Measurements from ENCODE around the gene HOXB3.
A peak's percentile ranks its signal among the peaks of the same experiment; 100 is the strongest.

The HOXB3 gene

GRCh38 chr17:48593126-48593829 is 3.2 kb upstream of the HOXB3 start, which contains the start of gene HOXB5:
TSS of gene HOXB5 (minus strand) at chr17:48593779. CDS start at chr17:48593682, 97 bp downstream.
- Histone ChIP-seq H3K27me3 (ENCODE audit: control insufficient read depth in 1 of 2, insufficient read depth in 2 of 2, low read length in 2 of 2) (peaks cover 0 to 3% of the 10 kb centered on the region in 2 donors), H3K9me3 (ENCODE audit: low read length) (no peaks in the 10 kb centered on the region), H3K4me3 (ENCODE audit: low read depth in 1 of 2, low read length in 2 of 2) (peak within 1 kb of the TSS; percentile 67 to 75), H3K9ac (ENCODE audit: low read length) (peak within 1 kb of the TSS; percentile 58), H3K4me1 (ENCODE audit: insufficient read depth, low read length) (peaks cover 45% of the 10 kb centered on the region), H3K36me3 (ENCODE audit: insufficient read depth, low read length) (no peaks in the 10 kb centered on the region), H3K27ac (ENCODE audit: low read depth, low read length) (peak within 1 kb of the TSS; percentile 96)

GRCh38 chr17:48592577-48592976 is 2.5 kb upstream of the HOXB3 start:
- Histone ChIP-seq H3K4me3 (ENCODE audit: low read depth in 1 of 2, low read length in 2 of 2) (peak overlapping the region; percentile 67 to 75), H3K4me1 (ENCODE audit: insufficient read depth, low read length) (peaks cover 50% of the 10 kb centered on the region), H3K9ac (ENCODE audit: low read length) (peak overlapping the region; percentile 58), H3K27ac (ENCODE audit: low read depth, low read length) (peak overlapping the region; percentile 96), H3K36me3 (ENCODE audit: insufficient read depth, low read length) (no peaks in the 10 kb centered on the region), H3K27me3 (ENCODE audit: control insufficient read depth in 1 of 2, insufficient read depth in 2 of 2, low read length in 2 of 2) (peaks cover 0 to 3% of the 10 kb centered on the region in 2 donors), H3K9me3 (ENCODE audit: low read length) (no peaks in the 10 kb centered on the region)

- peaks cover 0 to 3% of the 10 kb centered on the region in 2 donors for H3K27me3 ChIP-seq (ENCODE audit: control insufficient read depth in 1 of 2, insufficient read depth in 2 of 2, low read length in 2 of 2)
- H3K27ac ChIP-seq (ENCODE audit: low read depth, low read length), result peak overlapping the region; percentile 96
- no peaks in the 10 kb centered on the region for H3K9me3 ChIP-seq (ENCODE audit: low read length)
- H3K4me3 ChIP-seq (ENCODE audit: low read depth in 1 of 2, low read length in 2 of 2), result peak overlapping the region; percentile 67 to 75
- H3K4me1 ChIP-seq (ENCODE audit: insufficient read depth, low read length), result peaks cover 51% of the 10 kb centered on the region
- peak overlapping the region; percentile 58 for H3K9ac ChIP-seq (ENCODE audit: low read length)
- no peaks in the 10 kb centered on the region for H3K36me3 ChIP-seq (ENCODE audit: insufficient read depth, low read length)
Observed at GRCh38 chr17:48592057-48592514, 2.0 kb upstream of the HOXB3 start.

- Histone ChIP-seq H3K27me3 (ENCODE audit: control insufficient read depth in 1 of 2, insufficient read depth in 2 of 2, low read length in 2 of 2) (peaks cover 0 to 3% of the 10 kb centered on the region in 2 donors), H3K4me1 (ENCODE audit: insufficient read depth, low read length) (peaks cover 56% of the 10 kb centered on the region), H3K9me3 (ENCODE audit: low read length) (no peaks in the 10 kb centered on the region), H3K36me3 (ENCODE audit: insufficient read depth, low read length) (no peaks in the 10 kb centered on the region), H3K9ac (ENCODE audit: low read length) (peak overlapping the region; percentile 95), H3K27ac (ENCODE audit: low read depth, low read length) (peak overlapping the region; percentile 96), H3K4me3 (ENCODE audit: low read depth in 1 of 2, low read length in 2 of 2) (peak overlapping the region; percentile 51 to 97)
Observed at GRCh38 chr17:48591255-48592056, 1.4 kb upstream of the HOXB3 start.

GRCh38 chr17:48590607-48591161 is 643 bp upstream of the HOXB3 start:
- H3K4me3 ChIP-seq (ENCODE audit: low read depth in 1 of 2, low read length in 2 of 2), result peak overlapping the region; percentile 51 to 97

GRCh38 chr17:48589060-48589830 is 796 bp downstream of the HOXB3 start:
- Histone ChIP-seq H3K27ac (ENCODE audit: low read depth, low read length) (peak overlapping the region; percentile 96), H3K4me3 (ENCODE audit: low read depth in 1 of 2, low read length in 2 of 2) (peak overlapping the region; percentile 47 to 97), H3K27me3 (ENCODE audit: control insufficient read depth in 1 of 2, insufficient read depth in 2 of 2, low read length in 2 of 2) (peaks cover 0 to 3% of the 10 kb centered on the region in 2 donors), H3K9me3 (ENCODE audit: low read length) (no peaks in the 10 kb centered on the region), H3K9ac (ENCODE audit: low read length) (peak overlapping the region; percentile 95), H3K36me3 (ENCODE audit: insufficient read depth, low read length) (no peaks in the 10 kb centered on the region), H3K4me1 (ENCODE audit: insufficient read depth, low read length) (peaks cover 43% of the 10 kb centered on the region)

More at GRCh38 chr17:48590607-48591161, 643 bp upstream of the HOXB3 start:
- peaks cover 0 to 3% of the 10 kb centered on the region in 2 donors for H3K27me3 ChIP-seq (ENCODE audit: control insufficient read depth in 1 of 2, insufficient read depth in 2 of 2, low read length in 2 of 2)
- peak overlapping the region; percentile 96 for H3K27ac ChIP-seq (ENCODE audit: low read depth, low read length)
- H3K9me3 ChIP-seq (ENCODE audit: low read length), result no peaks in the 10 kb centered on the region
- peak overlapping the region; percentile 95 for H3K9ac ChIP-seq (ENCODE audit: low read length)
- H3K4me1 ChIP-seq (ENCODE audit: insufficient read depth, low read length), result peaks cover 54% of the 10 kb centered on the region
- no peaks in the 10 kb centered on the region for H3K36me3 ChIP-seq (ENCODE audit: insufficient read depth, low read length)

- H3K27me3 ChIP-seq (ENCODE audit: control insufficient read depth in 1 of 2, insufficient read depth in 2 of 2, low read length in 2 of 2), result peaks cover 0 to 3% of the 10 kb centered on the region in 2 donors
- peak overlapping the region; percentile 95 for H3K9ac ChIP-seq (ENCODE audit: low read length)
- H3K4me3 ChIP-seq (ENCODE audit: low read depth in 1 of 2, low read length in 2 of 2), result peak overlapping the region; percentile 47 to 97
- peak overlapping the region; percentile 96 for H3K27ac ChIP-seq (ENCODE audit: low read depth, low read length)
- no peaks in the 10 kb centered on the region for H3K9me3 ChIP-seq (ENCODE audit: low read length)
- no peaks in the 10 kb centered on the region for H3K36me3 ChIP-seq (ENCODE audit: insufficient read depth, low read length)
- peaks cover 47% of the 10 kb centered on the region for H3K4me1 ChIP-seq (ENCODE audit: insufficient read depth, low read length)
Observed at GRCh38 chr17:48588528-48588927, 1.5 kb downstream of the HOXB3 start.

GRCh38 chr17:48588074-48588415 is 2.0 kb downstream of the HOXB3 start:
- peak overlapping the region; percentile 96 for H3K27ac ChIP-seq (ENCODE audit: low read depth, low read length)

GRCh38 chr17:48587276-48588073 is 2.6 kb downstream of the HOXB3 start:
- peak overlapping the region; percentile 95 for H3K9ac ChIP-seq (ENCODE audit: low read length)
- H3K9me3 ChIP-seq (ENCODE audit: low read length), result no peaks in the 10 kb centered on the region
- no peaks in the 10 kb centered on the region for H3K36me3 ChIP-seq (ENCODE audit: insufficient read depth, low read length)
- peak overlapping the region; percentile 96 for H3K27ac ChIP-seq (ENCODE audit: low read depth, low read length)
- H3K4me3 ChIP-seq (ENCODE audit: low read depth in 1 of 2, low read length in 2 of 2), result peak overlapping the region; percentile 47 to 97
- H3K27me3 ChIP-seq (ENCODE audit: control insufficient read depth in 1 of 2, insufficient read depth in 2 of 2, low read length in 2 of 2), result peaks cover 0 to 3% of the 10 kb centered on the region in 2 donors
- peaks cover 57% of the 10 kb centered on the region for H3K4me1 ChIP-seq (ENCODE audit: insufficient read depth, low read length)

More at GRCh38 chr17:48588074-48588415, 2.0 kb downstream of the HOXB3 start:
- Histone ChIP-seq H3K9me3 (ENCODE audit: low read length) (no peaks in the 10 kb centered on the region), H3K4me3 (ENCODE audit: low read depth in 1 of 2, low read length in 2 of 2) (peak overlapping the region; percentile 47 to 97), H3K9ac (ENCODE audit: low read length) (peak overlapping the region; percentile 95), H3K4me1 (ENCODE audit: insufficient read depth, low read length) (peaks cover 52% of the 10 kb centered on the region), H3K27me3 (ENCODE audit: control insufficient read depth in 1 of 2, insufficient read depth in 2 of 2, low read length in 2 of 2) (peaks cover 0 to 3% of the 10 kb centered on the region in 2 donors), H3K36me3 (ENCODE audit: insufficient read depth, low read length) (no peaks in the 10 kb centered on the region)

Data from muscle layer of colon (tissue), 2 donors.